GM18519 (cell line): Measurements from ENCODE around the gene CREB3L2.
A peak's percentile ranks its signal among the peaks of the same experiment; 100 is the strongest.
"Not testable (repeated sequence)": the region's sequence is repeated elsewhere in the genome, so short reads cannot be mapped to it uniquely, and the experiment has no call there.

ENCODE experiments used
- ATAC-seq: cut with Tn5 transposase; IDR thresholded peaks from one replicate; pipeline ENCODE4 v1.9.1; 2021; ENCODE audit warnings: mild to moderate bottlenecking, moderate library complexity; ENCODE audit not compliant: unreplicated experiment, low FRiP score

The CREB3L2 gene

GRCh38 chr7:137975221-137975620 lies 26.7 kb downstream of the CREB3L2 start:
- ATAC-seq = peak; percentile 87

- ATAC-seq = no peak
Observed at GRCh38 chr7:137974766-137975165, 27.1 kb downstream of the CREB3L2 start.

- ATAC-seq = no peak
Observed at GRCh38 chr7:137970253-137970975, 31.5 kb downstream of the CREB3L2 start.

DNA sequence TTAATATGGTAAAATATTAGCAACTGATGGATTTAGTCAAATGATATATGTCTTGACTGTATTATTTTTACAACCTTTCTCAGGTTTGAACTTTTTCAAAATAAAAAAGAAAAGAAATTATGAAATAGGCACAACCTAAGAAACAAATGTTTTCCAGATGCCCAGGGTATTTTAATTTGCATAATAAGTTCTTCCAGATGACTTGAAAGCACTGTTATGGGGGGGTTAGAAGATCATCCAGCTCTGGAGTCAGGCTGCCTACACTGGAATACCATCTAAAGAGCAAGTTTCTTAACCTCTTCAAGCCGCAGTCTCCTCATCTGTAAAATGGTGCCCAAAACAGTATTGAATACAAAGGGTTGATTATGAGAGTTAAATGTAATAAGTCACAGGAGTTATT lies 32.1 kb downstream of the CREB3L2 start:
- ATAC-seq = no peak

DNA sequence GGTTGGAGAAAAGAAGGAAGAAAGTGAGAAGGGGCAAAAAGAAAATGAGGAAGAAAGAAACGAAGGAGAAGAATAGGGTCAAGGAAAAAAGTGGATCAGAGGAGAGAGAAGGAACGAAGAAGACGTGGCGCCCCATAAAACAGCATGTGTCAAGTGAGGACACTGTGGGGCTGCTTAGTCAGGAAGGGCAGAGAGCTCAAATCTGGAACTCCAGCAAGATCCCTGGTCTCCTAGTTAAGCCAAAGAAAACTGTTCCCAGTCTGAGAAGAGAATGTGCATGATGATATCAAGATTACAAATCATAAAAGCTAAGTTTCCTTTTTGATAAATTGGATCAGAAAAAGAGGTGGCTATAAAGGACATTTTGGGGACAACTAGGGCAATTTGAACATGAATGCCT lies 33.0 kb downstream of the CREB3L2 start:
- no peak for ATAC-seq

DNA sequence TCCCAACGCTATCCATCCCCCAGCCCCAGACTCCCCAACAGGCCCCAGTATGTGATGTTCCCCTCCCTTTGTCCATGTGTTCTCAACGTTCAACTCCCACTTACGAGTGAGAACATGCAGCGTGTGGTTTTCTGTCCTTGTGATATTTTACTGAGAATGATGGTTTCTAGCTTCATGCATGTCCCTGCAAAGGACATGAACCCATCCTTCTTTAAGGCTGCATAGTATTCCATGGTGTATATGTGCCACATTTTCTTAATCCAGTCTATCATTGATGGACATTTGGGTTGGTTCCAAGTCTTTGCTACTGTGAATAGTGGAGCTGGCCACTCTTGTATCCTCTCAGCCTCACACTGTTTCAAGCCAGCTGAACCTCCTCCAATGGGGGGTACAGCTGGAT lies 33.5 kb downstream of the CREB3L2 start:
- not testable (repeated sequence) for ATAC-seq

- no peak for ATAC-seq
Observed at GRCh38 chr7:137967143-137968018, 34.5 kb downstream of the CREB3L2 start.

GRCh38 chr7:137966641-137967142 lies 35.2 kb downstream of the CREB3L2 start:
- no peak for ATAC-seq

GRCh38 chr7:137965942-137966640 lies 35.8 kb downstream of the CREB3L2 start:
- no peak for ATAC-seq

GRCh38 chr7:137964824-137965545 lies 36.9 kb downstream of the CREB3L2 start:
- ATAC-seq = no peak

- no peak for ATAC-seq
Observed at GRCh38 chr7:137962875-137963507, 38.9 kb downstream of the CREB3L2 start.

DNA sequence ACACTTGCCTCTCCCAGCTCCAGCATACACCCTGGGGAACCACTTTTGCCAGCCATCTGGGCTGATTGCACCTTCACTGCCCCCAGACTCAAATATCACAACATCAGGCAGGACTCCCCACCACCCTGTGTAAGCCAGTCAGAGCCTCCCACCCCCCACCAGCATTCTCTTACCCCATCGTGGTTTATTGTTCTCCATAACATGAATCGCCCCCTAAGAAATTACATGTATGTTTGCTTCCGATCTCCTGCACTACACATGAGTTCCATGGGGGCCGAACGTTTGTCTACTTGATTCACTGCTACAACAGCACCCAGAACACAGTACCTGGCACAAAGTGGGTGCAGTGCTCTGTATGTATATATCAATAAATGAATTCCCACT lies 39.4 kb downstream of the CREB3L2 start:
- ATAC-seq = no peak

DNA sequence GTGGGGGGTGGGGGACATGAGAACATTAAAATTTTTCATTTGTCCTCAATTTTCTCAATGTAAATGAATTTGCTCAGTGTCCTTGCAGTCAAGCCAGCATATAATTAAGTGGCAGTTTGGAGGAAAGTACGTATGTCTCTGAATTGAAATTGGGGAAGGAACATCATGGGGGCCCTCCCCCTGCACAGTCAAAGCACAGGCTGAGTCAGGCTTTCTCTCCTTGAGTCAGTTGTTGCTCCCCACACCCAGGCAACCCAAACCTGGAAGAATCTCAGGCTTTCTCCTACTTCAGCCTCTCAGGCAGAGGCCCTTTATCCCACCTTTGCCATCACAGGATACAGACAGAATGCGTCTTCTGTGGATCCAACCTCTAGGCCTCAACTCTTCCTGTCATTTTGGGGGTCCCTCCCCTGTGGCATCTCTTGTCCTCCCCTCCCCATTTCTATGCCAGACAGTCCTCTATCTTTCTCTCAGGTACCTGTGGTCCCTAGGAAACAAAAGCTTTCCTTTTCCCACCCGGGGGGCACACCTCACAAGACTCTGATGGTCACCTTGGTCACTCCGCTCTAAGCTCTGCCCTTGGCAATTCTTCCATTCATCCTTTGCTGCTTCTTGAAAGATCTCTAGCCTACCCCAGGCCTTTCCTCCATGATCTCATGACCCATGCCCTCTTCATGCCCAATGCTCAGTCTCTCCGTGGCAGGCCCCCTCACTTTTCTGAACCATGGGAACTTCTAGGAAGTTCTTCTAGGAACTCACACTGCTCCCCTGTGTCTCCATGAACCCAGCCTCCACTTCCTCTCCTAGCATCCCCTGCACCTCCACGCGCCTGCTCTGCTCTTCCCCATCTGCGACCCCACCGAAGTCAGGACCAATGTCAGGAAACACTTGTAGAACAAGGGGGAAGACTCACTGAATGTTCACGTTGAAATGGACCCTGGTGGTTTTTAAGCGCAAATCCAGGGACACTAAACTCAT lies 40.4 kb downstream of the CREB3L2 start:
- ATAC-seq = peak; percentile 63

- ATAC-seq = no peak
Observed at GRCh38 chr7:137960020-137960419, 41.9 kb downstream of the CREB3L2 start.

DNA sequence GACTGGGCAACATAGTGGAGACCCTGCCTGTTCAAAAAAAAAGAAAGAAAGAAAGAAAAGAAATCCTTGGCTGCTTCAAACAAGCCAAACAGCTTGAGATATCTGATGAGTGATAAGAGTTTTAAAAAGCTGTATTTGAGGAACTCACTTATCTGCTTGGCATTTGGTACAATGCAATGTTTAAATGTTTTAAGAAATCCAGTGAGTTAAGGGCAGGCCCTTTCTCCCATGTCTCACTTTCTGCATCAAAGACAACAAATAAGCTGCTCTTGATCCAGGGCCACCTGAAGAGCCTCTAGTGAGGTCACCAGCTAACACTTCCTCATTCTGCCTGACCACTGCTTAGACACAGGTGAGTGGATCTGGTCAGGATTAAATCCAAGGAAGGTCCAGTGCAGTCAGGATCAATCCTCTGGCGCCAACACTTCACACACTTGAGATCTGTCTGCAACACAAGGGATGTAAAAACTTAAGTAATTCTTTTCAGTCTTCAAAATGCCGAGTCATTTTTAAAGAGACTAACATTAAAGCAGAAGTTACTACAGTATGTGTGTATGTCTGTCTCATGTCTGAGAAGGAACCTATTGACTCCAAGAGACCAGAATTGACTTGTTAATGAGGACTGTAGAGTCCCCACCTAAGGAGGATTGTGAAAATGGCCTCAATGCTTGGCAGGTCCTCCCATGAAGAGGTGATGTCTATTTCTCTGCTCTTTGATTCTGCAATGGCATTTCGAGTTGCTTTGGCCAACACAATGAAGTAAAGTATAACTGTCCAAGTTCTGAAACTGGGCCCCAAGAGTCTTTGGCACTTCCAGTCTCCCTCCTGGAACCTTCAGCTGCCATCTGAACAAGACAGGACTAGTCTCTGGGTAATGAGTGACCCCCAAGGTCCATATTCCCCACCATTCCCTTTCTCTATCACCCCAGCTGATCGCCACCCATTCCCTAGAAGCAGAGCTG lies 43.1 kb downstream of the CREB3L2 start:
- peak; percentile 38 for ATAC-seq

GRCh38 chr7:137957887-137958286 lies 44.0 kb downstream of the CREB3L2 start:
- no peak for ATAC-seq

DNA sequence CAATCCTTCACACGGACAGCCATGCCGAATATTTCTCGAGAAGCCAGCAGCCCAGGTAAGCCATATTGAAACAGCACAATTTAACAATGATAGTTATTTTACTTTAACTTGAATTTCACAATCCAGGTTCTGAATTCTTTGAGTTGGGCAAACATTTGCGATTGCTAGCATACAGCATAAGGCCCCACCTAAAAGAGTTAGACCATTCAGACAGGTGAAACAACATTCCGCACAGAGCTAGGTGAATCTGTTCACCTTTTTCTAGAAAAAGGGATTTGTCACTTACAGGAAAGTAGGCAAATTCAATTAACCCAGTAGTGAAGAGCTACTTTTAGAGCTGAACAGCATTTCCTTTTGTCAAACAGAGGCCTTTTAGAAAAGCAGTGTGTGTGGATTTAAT lies 45.3 kb downstream of the CREB3L2 start:
- ATAC-seq = no peak

GRCh38 chr7:137956183-137956582 lies 45.7 kb downstream of the CREB3L2 start:
- no peak for ATAC-seq
